HL-60/S4 treated with phorbol 12-myristate 13-acetate at 8.2 ng/mL for 4 days and 3 days (cell line): ENCODE results near the gene ADAM8.
"Not testable (repeated sequence)": the region's sequence is repeated elsewhere in the genome, so short reads cannot be mapped to it uniquely, and the experiment has no call there.

ENCODE experiments used
- in situ Hi-C: fragments of 300-500 bp; cut with MboI; formaldehyde crosslinking; loops from 2 replicates; pipeline ENCODE4 v1.15.0; 2022; ENCODE audit warnings: low sequenced_read_pairs

The ADAM8 gene

DNA sequence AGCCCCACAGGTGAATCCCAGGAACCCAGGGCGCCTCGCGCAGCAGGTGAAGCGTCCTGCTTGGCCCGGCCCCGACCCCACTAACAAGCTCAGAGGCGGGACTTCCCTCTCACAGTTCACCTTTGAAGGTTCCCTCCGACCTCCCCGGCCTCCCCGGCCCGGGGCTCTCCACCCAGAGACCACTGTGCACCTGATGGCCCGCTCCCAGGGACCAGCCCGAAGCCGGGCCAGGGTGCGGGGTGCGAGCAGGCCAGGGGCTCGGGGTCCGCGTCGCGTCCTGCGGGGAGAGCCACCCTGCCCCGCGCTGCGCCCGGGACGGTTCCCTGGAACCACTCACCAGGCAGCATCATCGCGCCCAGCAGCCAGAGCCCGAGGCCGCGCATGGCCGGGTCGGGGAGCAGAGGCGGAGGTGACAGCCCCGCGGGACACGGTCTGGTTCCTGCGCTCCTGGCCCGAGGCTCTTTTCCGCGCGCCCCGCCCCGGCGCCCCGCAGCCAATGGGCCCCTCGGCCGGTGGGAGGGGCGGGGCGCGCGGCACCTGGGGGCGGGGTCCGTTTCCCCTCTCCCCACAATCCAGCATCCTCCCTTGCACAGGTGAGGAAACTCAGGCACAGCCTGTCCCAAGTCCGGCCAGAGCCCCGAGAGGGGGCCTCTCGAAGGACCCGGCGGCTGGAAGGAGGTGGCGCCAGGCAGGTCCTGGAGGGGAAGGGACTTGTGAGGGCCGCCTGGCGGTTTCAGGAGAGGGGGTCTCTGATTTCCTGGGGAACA lies at the start of gene ADAM8:
TSS of gene ADAM8 (minus strand) at position 434 of the 767 bp plus-strand sequence. CDS start at position 383, 51 bp downstream.
- in situ Hi-C loops, result no loop called here

DNA sequence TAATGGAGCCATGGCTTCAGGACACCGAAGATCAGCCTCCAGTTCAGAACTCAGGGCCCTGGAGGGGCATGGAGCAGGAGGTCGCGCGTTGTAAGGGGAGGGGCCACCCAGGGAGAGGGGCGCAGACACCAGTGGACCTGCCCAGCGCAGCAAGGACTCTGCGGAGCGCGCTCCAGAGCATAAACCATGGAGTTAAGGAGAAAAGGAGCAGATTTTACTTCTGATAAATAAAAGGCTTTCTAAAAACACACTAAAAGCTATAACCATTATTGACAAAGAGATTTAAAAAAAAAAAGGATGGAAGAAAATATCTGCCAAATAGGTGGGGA lies 49.5 kb upstream of the ADAM8 start:
- in situ Hi-C loops, result no loop called here

DNA sequence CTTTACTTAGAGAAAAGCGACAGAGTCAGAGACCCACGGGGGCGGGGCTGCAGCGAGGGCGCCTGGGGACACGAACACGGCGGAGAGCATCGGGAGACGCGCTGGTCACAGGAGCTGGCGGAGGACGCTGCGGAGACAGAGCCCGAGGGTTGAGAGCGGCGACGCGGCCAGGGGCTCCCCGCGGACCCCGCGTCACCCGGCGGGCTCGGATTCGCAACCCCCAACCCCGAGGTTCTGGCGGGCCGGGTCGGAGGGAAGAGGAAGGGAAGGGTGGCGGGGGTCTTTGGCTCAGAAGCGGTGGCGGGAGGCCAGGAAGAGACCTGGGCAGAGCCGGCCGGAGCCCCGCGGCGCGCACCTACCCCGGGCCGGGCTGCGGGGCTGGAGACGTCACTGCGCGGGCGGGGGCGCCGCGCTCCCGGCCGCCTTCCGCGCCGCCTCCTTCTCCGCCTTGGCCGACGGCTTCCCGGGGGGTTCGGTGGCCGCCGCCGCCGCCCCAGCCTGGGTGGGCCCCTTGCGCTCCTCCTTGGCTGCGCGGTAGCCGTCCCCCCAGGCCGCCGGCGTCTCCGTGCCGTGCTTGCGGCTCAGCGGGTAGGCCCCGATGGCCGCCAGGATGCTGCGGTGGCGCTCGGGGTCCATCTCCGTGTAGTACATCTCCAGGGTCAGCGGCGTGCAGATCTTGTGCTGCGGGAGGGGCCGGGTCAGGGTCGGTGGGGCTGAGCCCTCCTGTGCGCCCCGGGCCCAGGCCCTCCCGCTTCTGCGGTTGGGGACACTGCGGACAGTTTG lies 49.0 kb upstream of the ADAM8 start:
- in situ Hi-C loops, result no loop called here

DNA sequence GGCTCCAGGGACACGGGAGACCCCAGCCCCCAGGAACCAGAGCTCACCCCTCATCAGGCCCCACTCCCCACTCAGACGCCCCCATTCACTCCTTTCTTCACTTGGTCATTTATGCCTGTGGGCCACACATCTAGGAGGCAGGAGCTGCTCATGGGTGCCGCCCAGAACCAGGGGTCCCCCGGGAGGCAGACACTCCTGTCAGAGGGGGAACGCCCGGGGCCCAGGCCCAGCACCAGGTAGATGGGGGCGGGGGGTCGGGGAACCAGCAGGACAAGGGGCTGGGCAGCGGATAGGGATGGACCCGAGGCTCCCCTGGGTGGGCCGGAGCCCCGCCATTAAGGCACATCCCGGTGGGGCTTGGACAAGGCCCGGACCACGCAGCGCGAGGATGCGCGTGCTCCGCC lies 48.2 kb upstream of the ADAM8 start:
- in situ Hi-C loops, result no loop called here

DNA sequence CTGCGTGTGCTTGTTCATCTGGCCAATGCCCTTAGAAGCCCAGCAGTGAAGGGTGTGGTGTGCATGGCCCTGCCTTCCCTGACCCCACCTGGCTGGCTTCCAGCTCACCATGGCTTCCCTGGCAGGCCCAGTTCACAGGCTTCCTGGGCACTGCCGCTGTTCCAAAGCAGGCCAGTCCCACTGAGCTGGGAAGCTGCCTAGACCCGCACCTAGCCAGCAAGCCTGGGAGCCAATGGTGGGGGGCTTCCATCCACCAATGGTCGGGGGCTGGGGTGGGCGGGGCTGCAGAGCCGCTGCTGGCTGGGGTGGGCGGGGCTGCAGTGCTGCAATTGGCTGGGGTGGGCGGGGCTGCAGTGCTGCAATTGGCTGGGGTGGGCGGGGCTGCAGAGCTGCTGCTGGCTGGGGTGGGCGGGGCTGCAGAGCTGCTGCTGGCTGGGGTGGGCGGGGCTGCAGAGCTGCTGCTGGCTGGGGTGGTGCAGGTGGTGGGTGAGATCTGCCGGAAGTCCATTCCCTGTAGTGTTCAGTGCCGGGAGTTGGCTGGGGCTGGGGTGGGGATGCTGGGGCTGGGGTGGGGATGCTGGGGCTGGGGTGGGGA lies 47.6 kb upstream of the ADAM8 start:
- in situ Hi-C loops, result no loop called here

DNA sequence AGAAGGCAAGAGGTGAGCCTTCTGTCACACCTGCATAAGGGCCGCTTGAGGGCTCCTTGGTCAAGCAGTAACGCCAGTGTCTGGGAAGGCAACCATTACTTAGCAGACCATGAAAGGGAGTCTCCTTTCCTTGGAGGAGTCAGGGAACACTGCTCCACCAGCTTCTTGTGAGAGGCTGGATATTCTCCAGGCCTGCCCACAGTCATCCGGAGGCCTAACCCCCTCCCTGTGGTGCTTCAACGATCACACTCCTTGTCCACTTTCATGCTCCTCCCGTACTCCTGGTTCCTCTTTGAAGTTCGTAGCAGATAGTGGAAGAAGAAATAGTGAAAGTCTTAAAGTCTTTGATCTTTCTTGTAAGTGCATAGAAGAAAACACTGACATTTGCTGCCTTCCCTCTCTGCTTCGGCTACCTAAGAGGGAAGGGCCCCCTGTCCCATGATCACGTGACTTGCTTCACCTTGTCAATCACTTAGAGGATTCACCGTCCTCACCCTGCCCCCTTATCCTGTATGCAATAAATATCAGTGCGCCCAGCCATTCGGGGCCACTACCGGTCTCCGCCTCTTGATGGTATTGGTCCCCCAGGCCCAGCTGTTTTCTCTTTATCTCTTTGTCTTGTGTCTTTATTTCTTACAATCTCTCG lies 45.5 kb upstream of the ADAM8 start:
- in situ Hi-C loops, result not testable (repeated sequence)

DNA sequence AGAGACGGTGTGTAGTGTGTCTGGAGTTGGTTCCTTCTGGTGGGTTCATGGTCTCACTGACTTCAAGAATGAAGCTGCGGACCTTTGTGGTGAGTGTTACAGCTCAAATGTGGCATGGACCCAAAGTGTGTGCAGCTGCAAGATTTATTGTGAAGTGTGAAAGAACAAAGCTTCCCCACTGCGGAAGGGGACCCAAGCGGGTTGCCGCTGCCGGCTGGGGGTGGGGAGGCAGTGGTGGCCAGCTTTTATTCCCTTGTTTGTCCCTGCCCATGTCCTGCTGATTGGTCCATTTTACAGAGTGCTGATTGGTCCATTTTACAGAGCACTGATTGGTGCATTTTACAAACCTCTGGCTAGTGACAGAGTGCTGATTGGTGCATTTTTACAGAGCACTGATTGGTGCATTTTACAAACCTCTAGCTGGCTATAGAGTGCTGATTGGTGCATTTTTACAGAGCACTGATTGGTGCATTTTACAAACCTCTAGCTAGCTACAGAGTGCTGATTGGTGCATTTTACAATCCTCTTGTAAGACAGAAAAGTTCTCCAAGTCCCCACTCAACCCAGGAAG lies 44.3 kb upstream of the ADAM8 start:
- in situ Hi-C loops, result not testable (repeated sequence)

DNA sequence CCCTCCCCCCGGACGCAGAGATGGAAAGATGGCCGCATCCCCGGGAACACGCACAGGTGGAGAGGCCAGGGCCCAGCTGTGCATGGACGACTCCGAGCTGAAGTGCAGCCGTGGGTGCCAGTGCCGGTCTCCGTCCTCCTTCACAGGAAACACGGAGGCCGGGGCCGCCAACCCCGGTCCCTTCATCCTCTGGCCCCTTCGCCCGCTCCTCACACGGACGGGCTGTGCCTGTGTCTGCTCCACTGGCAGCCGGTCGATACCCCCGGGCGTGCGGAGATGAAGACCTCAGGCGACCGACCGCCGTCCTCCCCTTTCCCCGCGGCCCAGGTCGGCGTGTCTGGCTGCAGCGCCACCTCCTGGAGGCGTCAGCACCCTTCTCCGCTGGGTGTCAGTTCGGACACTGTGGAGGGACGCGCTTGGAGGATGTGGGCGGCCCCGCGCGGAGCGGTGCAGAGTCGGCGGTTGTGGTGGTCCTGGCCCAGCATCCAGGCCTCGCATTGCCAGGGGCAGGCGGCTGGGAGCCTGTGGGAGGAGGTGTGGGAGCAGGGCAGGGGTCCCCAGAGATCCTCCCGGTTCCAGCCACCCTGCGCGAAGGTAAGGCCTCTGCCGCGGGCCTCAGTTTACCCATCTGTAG lies 41.9 kb upstream of the ADAM8 start:
- in situ Hi-C loops, result no loop called here

DNA sequence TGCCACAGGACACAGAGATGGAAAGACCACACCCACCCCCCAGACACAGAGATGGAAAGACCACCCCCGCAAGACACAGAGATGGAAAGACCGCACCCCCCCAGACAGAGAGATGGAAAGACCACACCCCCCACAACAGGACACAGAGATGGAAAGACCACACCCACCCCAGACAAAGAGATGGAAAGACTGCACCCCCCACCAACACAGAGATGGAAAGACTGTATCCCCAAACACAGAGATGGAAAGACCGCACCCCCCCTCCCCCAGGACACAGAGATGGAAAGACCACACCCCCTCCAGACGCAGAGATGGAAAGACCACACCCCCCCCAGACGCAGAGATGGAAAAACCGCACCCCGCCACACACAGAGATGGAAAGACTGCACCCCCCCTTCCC lies 40.1 kb upstream of the ADAM8 start:
- in situ Hi-C loops, result no loop called here

DNA sequence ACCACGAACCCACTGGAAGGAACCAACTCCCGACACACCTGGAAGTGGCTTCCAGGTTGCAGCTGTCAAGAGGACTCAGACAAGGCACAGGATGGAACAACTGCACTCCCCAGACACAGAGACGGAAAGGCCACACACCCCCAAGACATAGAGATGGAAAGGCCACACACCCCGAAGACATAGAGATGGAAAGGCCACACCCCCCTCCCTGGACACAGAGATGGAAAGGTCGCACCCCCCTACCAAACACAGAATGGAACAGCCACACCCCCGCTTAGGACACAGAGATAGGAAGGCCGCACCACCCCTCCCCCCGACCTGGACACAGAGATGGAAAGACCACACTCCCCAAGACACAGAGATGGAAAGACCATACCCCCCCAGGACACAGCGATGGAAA lies 39.6 kb upstream of the ADAM8 start:
- in situ Hi-C loops, result no loop called here

DNA sequence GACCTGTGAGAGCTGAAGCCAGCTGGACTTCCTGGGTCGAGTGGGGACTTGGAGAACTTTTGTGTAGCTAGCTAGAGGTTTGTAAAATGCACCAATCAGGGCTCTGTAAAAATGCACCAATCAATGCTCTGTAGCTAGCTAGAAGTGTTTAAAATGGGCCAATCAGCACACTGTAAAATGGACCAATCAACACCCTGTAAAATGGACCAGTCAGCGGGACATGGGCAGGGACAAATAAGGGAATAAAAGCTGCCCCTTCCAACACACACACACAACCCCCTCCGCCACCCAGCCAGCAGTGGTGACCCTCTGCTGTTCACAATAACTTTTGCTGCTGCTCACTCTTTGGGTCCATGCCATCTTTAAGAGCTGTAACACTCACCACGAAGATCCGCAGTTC lies 39.2 kb upstream of the ADAM8 start:
- in situ Hi-C loops, result no loop called here

DNA sequence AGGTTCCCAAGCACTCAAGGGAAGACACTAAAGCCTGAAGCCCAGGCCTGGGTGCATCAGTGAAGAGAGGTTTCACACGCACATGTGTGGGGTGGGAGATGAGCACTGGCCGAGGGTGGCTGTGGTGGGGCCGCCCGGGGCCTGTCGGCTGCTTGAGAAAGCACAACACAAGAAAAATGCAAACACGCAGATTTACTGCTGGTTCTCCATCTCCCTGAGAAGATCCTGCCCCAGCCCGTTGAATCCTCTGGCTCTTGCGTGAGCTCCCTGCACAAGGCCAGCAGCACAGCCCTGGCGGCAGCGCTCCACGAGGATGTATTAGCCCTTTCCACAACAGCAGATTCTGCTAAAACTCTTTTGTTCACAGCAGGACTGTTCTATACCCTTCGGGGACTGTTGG lies 38.2 kb upstream of the ADAM8 start:
- in situ Hi-C loops, result no loop called here

DNA sequence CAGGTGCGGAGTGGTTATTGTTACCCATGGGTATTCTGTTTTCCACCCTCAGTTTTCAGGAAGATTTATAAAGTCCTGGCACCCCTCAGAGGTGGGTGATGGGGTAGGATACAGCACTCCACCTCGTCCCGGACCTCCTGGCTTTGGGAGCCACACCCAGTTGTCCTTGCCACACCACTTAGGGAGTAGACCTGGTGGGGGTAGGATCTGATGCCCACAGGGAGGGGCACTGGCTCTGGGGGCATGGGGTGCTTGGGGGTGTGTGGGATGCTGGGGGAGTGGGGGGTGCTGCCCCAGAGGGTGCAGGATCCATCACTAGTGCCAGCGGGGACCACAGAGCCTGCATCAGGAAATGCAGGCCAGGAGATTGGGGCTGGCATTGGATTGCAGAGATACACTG lies 36.5 kb upstream of the ADAM8 start:
- in situ Hi-C loops, result no loop called here

DNA sequence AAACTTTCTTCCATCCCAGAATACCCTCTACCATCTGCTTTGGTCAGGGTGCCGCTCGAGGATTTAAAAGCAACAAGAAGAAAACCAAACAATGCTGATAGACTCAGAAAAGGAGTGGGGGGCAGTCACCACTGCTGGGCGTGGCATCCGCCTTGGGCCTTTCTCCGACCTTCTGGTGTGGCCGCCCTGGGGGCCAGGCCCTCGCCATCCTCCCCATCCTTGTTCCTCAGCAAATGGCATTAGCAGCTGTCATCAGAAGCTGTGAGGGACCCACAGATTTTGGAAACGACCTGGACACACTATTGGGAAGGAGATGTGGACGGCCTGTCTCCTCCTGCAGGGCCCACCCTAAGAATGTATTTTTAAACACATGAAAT lies 36.1 kb upstream of the ADAM8 start:
- in situ Hi-C loops, result no loop called here

DNA sequence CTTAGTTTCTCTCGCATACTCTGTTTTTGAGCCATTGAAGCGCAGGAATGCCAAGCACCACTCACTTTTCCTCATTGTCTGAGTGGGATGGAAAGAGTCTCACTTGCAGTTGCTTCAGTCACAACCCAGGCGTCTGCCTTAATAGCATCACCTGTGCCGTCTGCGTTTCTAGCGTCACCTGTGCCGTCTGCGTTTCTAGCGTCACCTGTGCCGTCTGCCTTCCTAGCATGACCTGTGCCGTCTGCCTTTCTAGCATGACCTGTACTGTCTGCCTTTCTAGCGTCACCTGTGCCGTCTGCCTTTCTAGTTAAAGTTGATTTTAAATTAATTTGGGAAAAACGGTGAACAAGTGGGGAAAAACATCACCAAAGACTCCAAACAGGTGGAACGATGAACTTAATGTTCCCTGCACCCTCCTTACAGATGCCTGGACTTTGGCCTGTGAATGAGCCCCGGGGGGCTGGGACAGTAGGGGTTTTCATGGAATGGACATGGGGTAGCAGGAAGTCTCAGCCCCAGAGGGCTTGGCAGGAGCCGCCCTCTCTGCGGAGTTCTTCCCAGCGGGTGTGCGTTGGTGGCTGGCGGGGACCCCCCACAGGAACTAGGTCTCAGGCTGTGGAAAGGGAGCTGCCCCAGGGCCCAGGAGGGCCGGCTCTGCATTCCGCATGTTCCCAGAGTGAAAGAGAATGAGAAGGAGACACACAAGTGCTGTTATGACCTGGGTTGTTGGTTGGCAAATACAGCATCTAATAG lies 35.5 kb upstream of the ADAM8 start:
- in situ Hi-C loops, result no loop called here

DNA sequence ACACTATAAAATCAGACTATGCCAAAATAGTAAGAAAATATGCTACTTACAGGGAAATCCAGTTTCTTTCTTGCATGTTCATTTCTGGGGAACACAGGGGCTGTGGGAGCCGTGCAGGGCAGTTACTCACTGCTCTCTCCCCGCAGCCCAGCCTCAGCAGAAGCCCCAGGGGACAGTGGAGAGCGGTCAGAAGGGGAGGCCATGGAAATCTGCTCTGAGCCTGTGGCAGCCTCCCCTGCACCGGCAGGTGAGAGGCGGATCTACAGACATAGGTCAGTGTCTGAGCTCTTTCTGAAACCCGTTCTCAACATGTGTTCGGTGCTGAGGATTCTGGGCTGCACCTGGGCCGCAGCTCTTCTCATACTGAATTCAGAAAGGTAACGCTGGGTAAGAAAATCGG lies 34.9 kb upstream of the ADAM8 start:
- in situ Hi-C loops, result no loop called here

DNA sequence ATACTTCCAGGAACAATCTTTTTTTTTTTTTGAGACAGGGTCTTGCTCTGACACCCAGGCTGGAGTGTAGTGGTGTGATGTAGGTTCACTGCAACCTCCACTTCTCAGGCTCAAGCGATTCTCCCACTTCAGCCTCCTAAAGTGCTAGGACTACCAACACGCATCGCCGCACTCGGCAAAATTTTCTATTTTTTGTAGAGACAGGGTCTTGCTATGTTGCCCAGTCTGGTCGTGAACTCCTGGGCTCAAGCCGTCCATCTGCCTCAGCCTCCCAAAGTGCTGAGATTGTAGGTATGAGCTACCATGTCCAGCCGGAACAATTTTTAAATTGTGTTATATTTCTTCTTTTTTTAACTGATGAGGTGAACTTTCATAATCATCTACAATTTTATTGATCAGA lies 34.1 kb upstream of the ADAM8 start:
- in situ Hi-C loops, result no loop called here

DNA sequence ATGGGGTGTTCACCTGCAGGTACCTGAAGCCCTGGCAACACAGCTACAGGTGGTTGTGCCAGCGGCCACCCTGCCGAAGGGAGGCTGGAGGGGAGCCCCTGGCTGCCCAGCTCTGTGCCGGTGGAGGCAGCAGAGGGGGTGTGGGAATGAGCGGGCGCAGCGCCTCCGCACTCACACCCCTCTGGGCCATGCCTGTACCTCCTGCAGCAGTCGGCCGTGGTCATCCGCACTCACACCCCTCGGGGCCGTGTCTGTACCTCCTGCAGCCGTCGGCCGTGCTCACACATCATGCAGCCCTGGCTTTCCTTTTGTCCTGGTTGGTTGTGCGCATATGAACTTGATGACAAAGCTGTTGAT lies 33.7 kb upstream of the ADAM8 start:
- in situ Hi-C loops, result no loop called here

DNA sequence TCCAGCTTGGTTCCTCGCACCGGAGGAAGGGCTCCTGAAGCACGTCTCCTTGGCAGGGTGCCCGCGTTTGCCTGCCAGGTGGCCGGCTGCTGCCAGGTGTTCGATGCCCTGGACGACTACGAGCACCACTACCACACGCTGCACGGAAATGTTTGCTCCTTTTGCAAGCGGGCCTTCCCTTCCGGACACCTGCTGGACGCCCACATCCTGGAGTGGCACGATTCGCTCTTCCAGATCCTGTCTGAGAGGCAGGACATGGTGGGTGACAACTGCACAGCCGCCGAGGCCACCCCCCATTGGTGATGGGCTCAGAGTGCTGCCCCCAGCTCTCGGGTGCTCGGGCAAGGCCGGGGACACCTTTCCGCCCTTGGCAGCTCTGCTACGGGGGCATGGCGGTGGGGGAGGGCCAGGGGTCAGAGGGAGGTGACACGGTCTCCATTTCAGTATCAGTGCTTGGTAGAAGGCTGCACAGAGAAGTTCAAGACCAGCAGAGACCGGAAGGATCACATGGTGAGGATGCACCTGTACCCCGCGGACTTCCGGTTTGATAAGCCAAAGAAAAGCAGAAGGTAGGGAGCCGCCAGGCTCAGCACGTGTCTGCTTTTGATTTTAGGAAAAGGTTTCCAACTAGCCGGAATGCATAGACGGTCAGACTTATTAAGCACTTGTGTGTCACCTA lies 33.2 kb upstream of the ADAM8 start:
- in situ Hi-C loops, result no loop called here
